Measurements from ENCODE around the gene CARHSP1. TPM values are rescaled to one million over a fixed set of nuclear protein-coding genes. Genes with fewer than 3 reads are reported as not detected.
"Not testable (repeated sequence)": the region's sequence is repeated elsewhere in the genome, so short reads cannot be mapped to it uniquely, and the experiment has no call there.

The CARHSP1 gene
- total and polyA plus RNA-seq, 9 of the 15 experiments (the other 6 are each of a cell fraction or from before 2014, with no cell fraction given), result 5.8 to 114 (median 41.1) TPM

- Histone ChIP-seq H3K79me2 (ENCODE audit: control insufficient read depth, insufficient read depth, low read length) (peaks cover 33% of the 10 kb centered on the region), H4K20me1 (replicated peaks; ENCODE audit: control insufficient read depth, insufficient read depth, low read length) (peaks cover 22% of the 10 kb centered on the region), H2AFZ (ENCODE audit: low read depth, low read length) (peak overlapping the region; percentile 93; the same call in 1 of the 2 replicates), H3K4me1 (replicated peaks in 1 of 2; ENCODE audit: control insufficient read depth in 2 of 2, insufficient read depth in 2 of 2, low read length in 2 of 2) (peaks cover 34 to 55% of the 10 kb centered on the region in 2 experiments), H3K9ac (ENCODE audit: insufficient read depth in 1 of 2, low read depth in 2 of 2, low read length in 2 of 2) (peak overlapping the region in 1 of 2 experiments; percentile 69; a peak in 1 of 4 replicates)
- BruUV-seq (replicated peaks); H3K9me1 ChIP-seq (ENCODE audit: control insufficient read depth, insufficient read depth, low read length); H3K27me3 ChIP-seq (ENCODE audit: control insufficient read depth in 2 of 2, insufficient read depth in 2 of 2, low read length in 2 of 2); H3K27ac ChIP-seq (ENCODE audit: extremely low read depth, low read depth, low read length); DNase-seq (ENCODE audit: extremely low read depth in 1 of 4, low spot score in 3 of 4); H3K36me3 ChIP-seq (ENCODE audit: control insufficient read depth, insufficient read depth, low read length); ATAC-seq; CTCF ChIA-PET (ENCODE audit: low intra/inter-chr PET ratio); H3K4me3 ChIP-seq; FAIRE-seq; H3K4me2 ChIP-seq (ENCODE audit: insufficient read depth, low read length); H3K9me3 ChIP-seq (replicated peaks; ENCODE audit: control insufficient read depth, insufficient read depth, low read depth, low read length); in situ Hi-C loops (cut with MboI): not testable (repeated sequence)
- intact Hi-C loops (cut with micrococcal nuclease), result loop anchor here (10.0 kb wide), 1 partner anchor 265 kb away; no protein-coding TSS in a partner anchor
- TF ChIP-seq TFAP4 (CRISPR knock-in tag; IDR thresholded peaks at IDR 0.05; ENCODE audit: borderline replicate concordance), result 0 out of 2 replicates have a peak, but pooled peaks have one; percentile 2
- POLR2A ChIA-PET, result interaction anchor here (1.1 kb wide), 1 partner anchor 10 kb away, joined by 4 read pairs; no protein-coding TSS in a partner anchor
- WGBS (ENCODE audit: insufficient coverage, low coverage, missing lambda C conversion rate), result 93% methylated on average over 6 of the region's 10 CpGs
Observed at GRCh38 chr16:8869988-8870241, 1.1 kb upstream of the CARHSP1 start.

GRCh38 chr16:8869212-8869987 lies 594 bp upstream of the CARHSP1 start:
- H3K4me3 ChIP-seq, result peak overlapping the region; percentile 39
- WGBS (ENCODE audit: insufficient coverage, low coverage, missing lambda C conversion rate), result 25% methylated on average over 19 of the region's 37 CpGs
- peaks cover 39 to 60% of the 10 kb centered on the region in 2 experiments for H3K4me1 ChIP-seq (replicated peaks in 1 of 2; ENCODE audit: control insufficient read depth in 2 of 2, insufficient read depth in 2 of 2, low read length in 2 of 2)
- H4K20me1 ChIP-seq (replicated peaks; ENCODE audit: control insufficient read depth, insufficient read depth, low read length), result peaks cover 27% of the 10 kb centered on the region
- in situ Hi-C loops (cut with MboI), result no loop called here
- H3K36me3 ChIP-seq (ENCODE audit: control insufficient read depth, insufficient read depth, low read length), result peaks cover 8% of the 10 kb centered on the region; the same call in 1 of the 3 replicates
- ChIA-PET CTCF (ENCODE audit: low intra/inter-chr PET ratio) (no interaction called here), POLR2A (interaction anchor here (0.6 to 1.5 kb wide), 6 partner anchors 9 to 310 kb away, joined by 3 to 9 read pairs (median 3); no protein-coding TSS in a partner anchor)
- H3K4me2 ChIP-seq (ENCODE audit: insufficient read depth, low read length), result peak overlapping the region; percentile 77
- intact Hi-C loops (cut with micrococcal nuclease), result no loop called here
- ATAC-seq, result peak; percentile 49
- peaks cover 38% of the 10 kb centered on the region for H3K79me2 ChIP-seq (ENCODE audit: control insufficient read depth, insufficient read depth, low read length)
- H2AFZ ChIP-seq (ENCODE audit: low read depth, low read length), result peak overlapping the region; percentile 93
- H3K27ac ChIP-seq (ENCODE audit: extremely low read depth, low read depth, low read length), result peak overlapping the region; percentile 63
- DNase-seq (ENCODE audit: extremely low read depth in 1 of 4, low spot score in 3 of 4), result peak; percentile 56 to 63 (median 62)
- H3K9ac ChIP-seq (ENCODE audit: insufficient read depth in 1 of 2, low read depth in 2 of 2, low read length in 2 of 2), result peak overlapping the region; percentile 67 to 83
- H3K9me3 ChIP-seq (replicated peaks; ENCODE audit: control insufficient read depth, insufficient read depth, low read depth, low read length), result no peaks in the 10 kb centered on the region
- H3K27me3 ChIP-seq (ENCODE audit: control insufficient read depth in 2 of 2, insufficient read depth in 2 of 2, low read length in 2 of 2), result no peaks in the 10 kb centered on the region
- peaks cover 8% of the 10 kb centered on the region for H3K9me1 ChIP-seq (ENCODE audit: control insufficient read depth, insufficient read depth, low read length)
- BruUV-seq (replicated peaks), result no TSS peak
- peak; percentile 51 for FAIRE-seq
- TF ChIP-seq SLC30A9 (CRISPR knock-in tag; IDR thresholded peaks at IDR 0.05) (no peak), FOXM1 (IDR thresholded peaks at IDR 0.05; ENCODE audit: low read depth) (no peak), FOXM1 (CRISPR knock-in tag; IDR thresholded peaks at IDR 0.05; ENCODE audit: low read depth) (no peak), ZFP91 (CRISPR knock-in tag; IDR thresholded peaks at IDR 0.05) (no peak), POLR2G (IDR thresholded peaks at IDR 0.05; ENCODE audit: low read depth, low read length) (peak; percentile 53), ZEB2 (IDR thresholded peaks at IDR 0.05) (peak; percentile 55; the same call in 1 of the 2 replicates), MAX (CRISPR knock-in tag; IDR thresholded peaks at IDR 0.05) (no peak), ZKSCAN1 (IDR thresholded peaks at IDR 0.05; ENCODE audit: low read depth, low read length) (no peak), NEUROD1 (IDR thresholded peaks at IDR 0.05; ENCODE audit: borderline replicate concordance, low read depth, low read length, partially characterized antibody) (no peak), CBFA2T3 (IDR thresholded peaks at IDR 0.05) (no peak), TARDBP (IDR thresholded peaks at IDR 0.05) (no peak), RHOXF2B (CRISPR knock-in tag; conservative IDR thresholded peaks at IDR 0.05) (no peak)

All from K562 (cell line).